Activated naive CD4-positive, alpha-beta T cell treated with anti-CD3 and anti-CD28 coated beads, Interleukin-2, amount 10 ng/mL, durations not matched to agents 7 days and 5 days (primary cell): ENCODE results near the gene RPS28.
"Not testable (repeated sequence)": the region's sequence is repeated elsewhere in the genome, so short reads cannot be mapped to it uniquely, and the experiment has no call there.

Experiments
- CTCF ChIA-PET: fragments of 350-600 bp; sonication (Branson Sonifier 250); formaldehyde crosslinking; loops from one replicate; lab custom pipeline; 2021; ENCODE audit warnings: antibody characterized with exemption; lab: Charles Lee
- DNase-seq: peaks from one replicate; pipeline ENCODE4 v3.0.0-alpha.2; 2020
- H3K27ac Mint-ChIP-seq: one replicate; pipeline ENCODE4 v1.8.0; 2021; ENCODE audit warnings: mild to moderate bottlenecking, moderate library complexity, mixed read lengths
- H3K27me3 Mint-ChIP-seq: one replicate; pipeline ENCODE4 v1.8.0; 2021; ENCODE audit warnings: mild to moderate bottlenecking, mixed read lengths
- H3K36me3 Mint-ChIP-seq: one replicate; pipeline ENCODE4 v1.8.0; 2021; ENCODE audit warnings: mixed read lengths
- H3K4me1 Mint-ChIP-seq: one replicate; pipeline ENCODE4 v1.8.0; 2021; ENCODE audit warnings: mixed read lengths
- H3K4me3 Mint-ChIP-seq: one replicate; pipeline ENCODE4 v1.8.0; 2021; ENCODE audit warnings: mild to moderate bottlenecking, moderate library complexity, mixed read lengths
- H3K9me3 Mint-ChIP-seq: one replicate; pipeline ENCODE4 v1.8.0; 2021; ENCODE audit warnings: mixed read lengths

The RPS28 gene

GRCh38 chr19:8311461-8312260 lies 9.6 kb upstream of the RPS28 start:
- no peak overlapping the region for H3K4me3 Mint-ChIP-seq
- CTCF ChIA-PET = interaction anchor here (0.8 kb wide), 1 partner anchor 23 kb away, joined by 3 read pairs; no protein-coding TSS in a partner anchor
- no peaks in the 10 kb centered on the region for H3K27me3 Mint-ChIP-seq
- peaks cover 22% of the 10 kb centered on the region for H3K36me3 Mint-ChIP-seq
- no peak overlapping the region for H3K27ac Mint-ChIP-seq
- DNase-seq = no peak
- no peaks in the 10 kb centered on the region for H3K9me3 Mint-ChIP-seq
- peaks cover 29% of the 10 kb centered on the region for H3K4me1 Mint-ChIP-seq

GRCh38 chr19:8314981-8315640 lies 6.2 kb upstream of the RPS28 start:
- CTCF ChIA-PET = not testable (repeated sequence)

GRCh38 chr19:8316351-8317125 lies 4.8 kb upstream of the RPS28 start:
- CTCF ChIA-PET = interaction anchor here (1.1 kb wide), 1 partner anchor 31 kb away, joined by 3 read pairs; no protein-coding TSS in a partner anchor
- Mint-ChIP-seq H3K36me3 (peaks cover 21% of the 10 kb centered on the region), H3K9me3 (no peaks in the 10 kb centered on the region), H3K4me1 (peaks cover 20% of the 10 kb centered on the region), H3K4me3 (no peak overlapping the region), H3K27me3 (no peaks in the 10 kb centered on the region), H3K27ac (no peak overlapping the region)
- DNase-seq = no peak

More at GRCh38 chr19:8314981-8315640, 6.2 kb upstream of the RPS28 start:
- not testable (repeated sequence) for H3K9me3 Mint-ChIP-seq, H3K27ac Mint-ChIP-seq, H3K27me3 Mint-ChIP-seq, DNase-seq, H3K4me3 Mint-ChIP-seq
- Mint-ChIP-seq H3K36me3 (peaks cover 21% of the 10 kb centered on the region), H3K4me1 (peaks cover 14% of the 10 kb centered on the region)

DNA sequence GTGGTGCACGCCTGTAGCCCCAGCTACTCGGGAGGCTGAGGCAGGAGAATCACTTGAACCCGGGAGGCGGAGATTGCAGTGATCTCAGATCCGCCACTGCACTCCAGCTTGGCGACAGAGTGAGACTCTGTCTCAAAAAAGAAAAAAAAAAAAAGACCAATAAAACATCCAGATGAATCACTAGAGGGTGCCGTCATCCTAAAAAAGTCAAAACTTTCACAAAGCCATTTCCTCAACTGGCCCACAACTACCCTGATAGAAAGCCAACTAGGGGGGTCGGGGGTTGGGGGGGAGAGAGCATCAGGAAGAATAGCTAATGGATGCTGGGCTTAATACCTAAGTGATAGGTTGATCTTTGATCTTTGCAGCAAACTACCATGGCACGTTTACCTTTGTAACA lies 2.5 kb upstream of the RPS28 start:
- DNase-seq, H3K9me3 Mint-ChIP-seq, H3K27me3 Mint-ChIP-seq: not testable (repeated sequence)
- CTCF ChIA-PET = interaction anchor here (1.0 to 1.2 kb wide), 2 partner anchors 51 to 187 kb away, joined by 3 to 4 read pairs; no protein-coding TSS in a partner anchor
- peaks cover 39% of the 10 kb centered on the region for H3K4me1 Mint-ChIP-seq
- peaks cover 34% of the 10 kb centered on the region for H3K36me3 Mint-ChIP-seq
- peak overlapping the region; percentile 49 for H3K4me3 Mint-ChIP-seq
- H3K27ac Mint-ChIP-seq = peak overlapping the region; percentile 81

GRCh38 chr19:8319807-8320520 lies 1.3 kb upstream of the RPS28 start:
- no peak for DNase-seq
- CTCF ChIA-PET = interaction anchor here (0.7 to 1.7 kb wide), 4 partner anchors 28 to 186 kb away, joined by 3 to 4 read pairs (median 3); no protein-coding TSS in a partner anchor
- Mint-ChIP-seq H3K9me3 (no peaks in the 10 kb centered on the region), H3K27ac (peak overlapping the region; percentile 95), H3K27me3 (no peaks in the 10 kb centered on the region), H3K4me1 (peaks cover 41% of the 10 kb centered on the region), H3K4me3 (peak overlapping the region; percentile 100), H3K36me3 (peaks cover 31% of the 10 kb centered on the region)

DNA sequence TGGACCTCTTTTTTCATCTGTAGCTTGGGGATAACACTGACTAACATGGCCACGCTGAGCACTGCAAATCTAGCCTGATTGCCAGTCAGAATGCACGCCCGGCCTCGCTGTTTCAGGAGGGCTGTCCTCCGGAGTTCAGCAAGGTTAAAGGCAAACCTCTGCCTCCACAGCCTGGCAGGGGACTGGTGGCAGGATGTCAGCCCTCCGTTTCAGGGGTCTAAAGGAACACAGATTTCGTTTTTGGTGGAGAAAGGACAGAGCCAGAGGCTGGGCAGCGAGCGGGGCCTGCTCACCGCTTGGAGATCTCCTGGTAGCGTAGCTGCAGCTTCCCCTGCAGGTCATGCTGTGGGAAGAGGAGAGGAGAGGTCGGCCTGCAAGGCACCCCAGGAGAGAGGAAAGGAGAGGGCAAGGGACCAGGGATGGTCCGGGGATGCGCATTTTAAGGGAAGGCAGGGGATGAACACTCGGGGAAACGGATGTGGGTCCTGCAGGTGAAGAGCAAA lies 681 bp upstream of the RPS28 start:
- Mint-ChIP-seq H3K4me1 (peaks cover 41% of the 10 kb centered on the region), H3K27ac (peak overlapping the region; percentile 95), H3K9me3 (no peaks in the 10 kb centered on the region), H3K4me3 (peak overlapping the region; percentile 100), H3K36me3 (peaks cover 28% of the 10 kb centered on the region), H3K27me3 (no peaks in the 10 kb centered on the region)
- CTCF ChIA-PET = interaction anchor here (1.7 kb wide), 1 partner anchor 27 kb away, joined by 3 read pairs; no protein-coding TSS in a partner anchor
- DNase-seq = peak; percentile 39

DNA sequence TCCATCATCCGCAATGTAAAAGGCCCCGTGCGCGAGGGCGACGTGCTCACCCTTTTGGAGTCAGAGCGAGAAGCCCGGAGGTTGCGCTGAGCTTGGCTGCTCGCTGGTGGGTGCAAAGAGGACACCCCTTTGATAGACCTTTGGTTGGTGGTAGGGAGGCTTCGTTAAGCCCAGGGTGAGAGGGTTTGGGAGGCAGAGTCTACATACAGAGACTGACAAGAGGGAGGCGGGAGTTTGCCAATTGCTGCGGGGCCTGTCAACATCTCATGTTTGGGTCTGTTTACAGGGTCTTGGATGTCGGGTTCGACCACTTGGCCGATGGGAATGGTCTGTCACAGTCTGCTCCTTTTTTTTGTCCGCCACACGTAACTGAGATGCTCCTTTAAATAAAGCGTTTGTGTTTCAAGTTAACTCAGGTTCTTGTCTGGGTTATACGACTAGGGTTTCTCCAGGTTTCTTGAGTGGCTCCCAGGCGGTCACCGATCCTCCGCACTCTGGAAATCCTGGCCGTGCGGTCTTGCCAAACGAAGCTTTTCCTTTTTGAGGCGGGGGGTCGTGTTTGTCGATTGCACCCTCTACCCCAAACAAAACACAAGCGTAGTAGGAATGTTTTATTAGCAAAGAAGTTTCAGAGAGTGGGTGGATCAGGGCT lies 816 bp downstream of the RPS28 start:
- Mint-ChIP-seq H3K27ac (peak overlapping the region; percentile 95), H3K27me3 (peaks cover 7% of the 10 kb centered on the region), H3K4me1 (peaks cover 39% of the 10 kb centered on the region), H3K4me3 (peak overlapping the region; percentile 100), H3K36me3 (peaks cover 28% of the 10 kb centered on the region), H3K9me3 (no peaks in the 10 kb centered on the region)
- no peak for DNase-seq
- CTCF ChIA-PET = interaction anchor here (0.9 kb wide), 1 partner anchor 53 kb away, joined by 3 read pairs; no protein-coding TSS in a partner anchor

DNA sequence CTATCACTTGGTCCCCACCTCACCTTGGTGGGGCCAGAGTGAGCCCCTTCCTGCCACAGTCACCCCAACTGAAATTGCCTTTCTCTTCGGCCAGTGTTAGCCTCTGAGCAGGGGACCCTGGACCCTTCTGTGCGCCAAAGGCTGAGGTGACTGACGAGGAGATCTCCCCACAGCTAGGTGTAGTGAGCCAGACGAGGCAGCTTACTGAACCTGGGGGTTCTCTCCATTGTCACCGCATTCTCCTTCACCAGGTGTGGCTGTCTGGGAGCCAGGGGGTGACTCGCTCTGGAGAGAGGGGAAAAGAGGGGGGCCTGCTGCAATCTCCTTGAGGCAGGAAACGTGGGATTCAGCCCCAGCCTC lies 1.3 kb downstream of the RPS28 start:
- no peaks in the 10 kb centered on the region for H3K9me3 Mint-ChIP-seq
- CTCF ChIA-PET = no interaction called here
- peaks cover 39% of the 10 kb centered on the region for H3K4me1 Mint-ChIP-seq
- H3K4me3 Mint-ChIP-seq = peak overlapping the region; percentile 100
- peaks cover 11% of the 10 kb centered on the region for H3K27me3 Mint-ChIP-seq
- H3K36me3 Mint-ChIP-seq = peaks cover 24% of the 10 kb centered on the region
- DNase-seq = no peak
- H3K27ac Mint-ChIP-seq = no peak overlapping the region

GRCh38 chr19:8323781-8324185 lies 2.5 kb downstream of the RPS28 start:
- Mint-ChIP-seq H3K4me3 (no peak overlapping the region), H3K27me3 (peaks cover 20% of the 10 kb centered on the region), H3K27ac (no peak overlapping the region)

GRCh38 chr19:8324186-8325050 lies 3.1 kb downstream of the RPS28 start:
- H3K27ac Mint-ChIP-seq = no peak overlapping the region
- H3K9me3 Mint-ChIP-seq = no peaks in the 10 kb centered on the region
- H3K4me3 Mint-ChIP-seq = no peak overlapping the region
- peaks cover 20% of the 10 kb centered on the region for H3K27me3 Mint-ChIP-seq
- CTCF ChIA-PET = no interaction called here
- no peak for DNase-seq
- H3K36me3 Mint-ChIP-seq = peaks cover 24% of the 10 kb centered on the region
- H3K4me1 Mint-ChIP-seq = peaks cover 34% of the 10 kb centered on the region

More at GRCh38 chr19:8323781-8324185, 2.5 kb downstream of the RPS28 start:
- no peaks in the 10 kb centered on the region for H3K9me3 Mint-ChIP-seq
- H3K36me3 Mint-ChIP-seq = peaks cover 24% of the 10 kb centered on the region
- no peak for DNase-seq
- CTCF ChIA-PET = no interaction called here
- H3K4me1 Mint-ChIP-seq = peaks cover 37% of the 10 kb centered on the region

GRCh38 chr19:8325454-8325853 lies 4.2 kb downstream of the RPS28 start:
- CTCF ChIA-PET = no interaction called here
- no peak overlapping the region for H3K4me3 Mint-ChIP-seq

GRCh38 chr19:8329996-8330395 lies 8.7 kb downstream of the RPS28 start:
- CTCF ChIA-PET = no interaction called here
- H3K4me1 Mint-ChIP-seq = no peaks in the 10 kb centered on the region
- DNase-seq = no peak
- no peak overlapping the region for H3K4me3 Mint-ChIP-seq
- no peaks in the 10 kb centered on the region for H3K9me3 Mint-ChIP-seq
- H3K27ac Mint-ChIP-seq = no peak overlapping the region
- no peaks in the 10 kb centered on the region for H3K36me3 Mint-ChIP-seq
- peaks cover 64% of the 10 kb centered on the region for H3K27me3 Mint-ChIP-seq

More at GRCh38 chr19:8325454-8325853, 4.2 kb downstream of the RPS28 start:
- no peak for DNase-seq
- H3K36me3 Mint-ChIP-seq = peaks cover 20% of the 10 kb centered on the region
- peaks cover 27% of the 10 kb centered on the region for H3K27me3 Mint-ChIP-seq
- peaks cover 24% of the 10 kb centered on the region for H3K4me1 Mint-ChIP-seq
- no peaks in the 10 kb centered on the region for H3K9me3 Mint-ChIP-seq
- H3K27ac Mint-ChIP-seq = no peak overlapping the region
